Medulla oblongata (tissue), 1 donor: Measurements from ENCODE around the gene SEPSECS.

ENCODE experiments used
- DNase-seq: peaks from one replicate; pipeline ENCODE4 v3.0.0-alpha.2; 2015; ENCODE audit errors: extremely low spot score

SEPSECS gene

GRCh38 chr4:25159837-25160713, at the start of gene SEPSECS:
Gene SEPSECS, minus strand, starts transcription at chr4:25160449. Its CDS starts 80 bp downstream, at chr4:25160369.
- peak; percentile 99 for DNase-seq

GRCh38 chr4:25209702-25210101, 49.5 kb upstream of the SEPSECS start:
- no peak for DNase-seq

- DNase-seq, result no peak
Observed at GRCh38 chr4:25207997-25208396, 47.7 kb upstream of the SEPSECS start.

- DNase-seq, result no peak
Observed at GRCh38 chr4:25198713-25199112, 38.5 kb upstream of the SEPSECS start.

- DNase-seq, result no peak
Observed at GRCh38 chr4:25190407-25190806, 30.2 kb upstream of the SEPSECS start.

- no peak for DNase-seq
Observed at GRCh38 chr4:25184056-25184455, 23.8 kb upstream of the SEPSECS start.

- no peak for DNase-seq
Observed at GRCh38 chr4:25182937-25183336, 22.7 kb upstream of the SEPSECS start.

GRCh38 chr4:25180524-25181131, 20.4 kb upstream of the SEPSECS start:
- DNase-seq, result peak; percentile 47

- no peak for DNase-seq
Observed at GRCh38 chr4:25178838-25179261, 18.6 kb upstream of the SEPSECS start.

- DNase-seq, result no peak
Observed at GRCh38 chr4:25177147-25177546, 16.9 kb upstream of the SEPSECS start.

GRCh38 chr4:25174674-25175073, 14.4 kb upstream of the SEPSECS start:
- no peak for DNase-seq

GRCh38 chr4:25172961-25173915, 13.0 kb upstream of the SEPSECS start:
- DNase-seq, result peak; percentile 57

- no peak for DNase-seq
Observed at GRCh38 chr4:25171201-25171865, 11.1 kb upstream of the SEPSECS start.

GRCh38 chr4:25169446-25169845, 9.2 kb upstream of the SEPSECS start:
- no peak for DNase-seq

GRCh38 chr4:25165916-25166315, 5.7 kb upstream of the SEPSECS start:
- no peak for DNase-seq

GRCh38 chr4:25163196-25163595, 2.9 kb upstream of the SEPSECS start:
- no peak for DNase-seq

GRCh38 chr4:25162566-25162965, 2.3 kb upstream of the SEPSECS start:
- no peak for DNase-seq

- DNase-seq, result no peak
Observed at GRCh38 chr4:25161593-25161950, 1.3 kb upstream of the SEPSECS start.

- no peak for DNase-seq
Observed at GRCh38 chr4:25160714-25161592, 704 bp upstream of the SEPSECS start.

- DNase-seq, result no peak
Observed at GRCh38 chr4:25158817-25159216, 1.4 kb downstream of the SEPSECS start.

GRCh38 chr4:25157081-25157480, 3.2 kb downstream of the SEPSECS start:
- no peak for DNase-seq
